Thoracic aorta (tissue), 2 donors: Measurements from ENCODE around the gene PLCL2. TPM values are rescaled to one million over a fixed set of nuclear protein-coding genes. Genes with fewer than 3 reads are reported as not detected.

ENCODE experiments used
- ATAC-seq: fragments of 150-250 bp; one replicate; pipeline ENCODE4 v1.8.0; 2017; ENCODE audit warnings: low read depth; ENCODE audit not compliant: insufficient number of reproducible peaks, low FRiP score
- DNase-seq: peaks from one replicate; pipeline ENCODE4 v3.0.0-alpha.2; 2020; ENCODE audit warnings: low spot score
- H3K27ac ChIP-seq, 2 donors: fragments of 200-600 bp; sonication (generic); 1 replicate in 1 of 2; 2 replicates in 1 of 2; pipeline ENCODE4 v1.5.1; 2016; ENCODE audit warnings: mild to moderate bottlenecking in 2 of 2, moderate library complexity in 2 of 2
- H3K27me3 ChIP-seq: fragments of 200-600 bp; sonication (generic); replicated peaks from 2 replicates; pipeline ENCODE4 v1.6.0; 2016; ENCODE audit warnings: mild to moderate bottlenecking; ENCODE audit not compliant: insufficient read depth
- H3K36me3 ChIP-seq: fragments of 200-600 bp; sonication (generic); one replicate; pipeline ENCODE4 v1.5.1; 2016
- H3K4me1 ChIP-seq, 2 donors: fragments of 200-600 bp; sonication (generic); 1 replicate in 1 of 2; 2 replicates in 1 of 2; pipeline versions ENCODE4 v1.5.1 to v1.6.0; 2016; ENCODE audit warnings: low read depth in 2 of 2, mild to moderate bottlenecking in 1 of 2; ENCODE audit not compliant: control insufficient read depth in 1 of 2
- H3K4me3 ChIP-seq: fragments of 200-600 bp; sonication (generic); 2 replicates; pipeline ENCODE4 v1.5.1; 2016; ENCODE audit warnings: mild to moderate bottlenecking
- H3K9me3 ChIP-seq: fragments of 200-600 bp; sonication (generic); 2 replicates; pipeline ENCODE4 v1.5.1; 2016
- total RNA-seq, 2 donors: library from RNA; depleted of rRNA; stranded (reverse); fragments of >200 nt; gene quantifications; one replicate each; pipeline versions ENCODE4 v1.1.0 to v1.2.3, GENCODE V29; 2016
- TF ChIP-seq, protein P1 (sequence below): fragments of 200-600 bp; sonication (generic); IDR thresholded peaks from one replicate; pipeline ENCODE4 v1.5.1; 2019; ENCODE audit warnings: antibody characterized with exemption

The PLCL2 gene
- total RNA-seq, 2 donors from 2014 or later = 6.9 to 17.1 TPM

DNA sequence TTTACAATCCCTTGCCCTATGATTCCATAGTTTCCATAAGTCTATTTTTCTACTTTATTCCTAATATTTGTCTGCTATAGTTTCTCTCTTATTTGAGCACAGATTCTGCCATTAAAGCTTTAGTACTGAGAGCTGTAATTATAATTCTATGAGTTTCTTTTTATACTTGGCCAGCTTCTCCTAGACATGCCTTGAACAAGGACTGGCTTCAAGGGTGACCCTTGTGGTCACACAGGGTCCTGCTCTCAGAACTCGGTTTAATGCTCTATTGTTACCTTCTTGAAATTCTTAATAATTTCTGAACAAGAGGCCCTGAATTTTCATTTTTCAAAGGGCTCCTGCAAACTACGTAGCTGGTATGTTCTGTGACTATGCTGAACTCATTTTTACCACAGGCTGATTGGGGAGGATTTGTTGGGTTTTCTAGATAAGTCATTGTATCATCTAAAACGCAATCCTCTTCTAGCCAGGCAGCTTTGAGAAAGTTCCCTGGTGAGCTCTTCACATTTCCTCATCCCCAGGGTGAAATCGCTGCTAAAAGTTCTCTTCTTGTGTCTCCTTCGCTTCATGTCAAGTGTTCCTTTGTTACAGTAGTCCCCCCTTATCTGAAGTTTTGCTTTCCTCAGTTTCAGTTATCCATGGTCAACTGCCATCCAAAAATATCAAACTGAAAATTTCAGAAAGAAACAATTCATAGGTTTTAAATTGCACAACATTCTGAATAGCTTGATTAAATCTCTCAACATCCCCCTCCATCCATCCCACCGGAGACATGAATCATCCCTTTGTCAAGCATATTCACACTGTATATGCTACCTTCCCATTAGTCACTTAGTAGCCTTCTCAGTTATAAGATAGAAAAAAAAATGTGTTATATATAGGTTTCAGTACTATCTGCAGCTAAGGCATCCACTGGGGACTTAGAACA, 12.6 kb upstream of the PLCL2 start:
- Histone ChIP-seq H3K27ac (no peak overlapping the region), H3K9me3 (no peaks in the 10 kb centered on the region), H3K27me3 (no peaks in the 10 kb centered on the region), H3K36me3 (no peaks in the 10 kb centered on the region), H3K4me3 (no peak overlapping the region), H3K4me1 (no peaks in the 10 kb centered on the region)
- DNase-seq (no peak), ATAC-seq (no peak)
- TF ChIP-seq, protein P1, sequence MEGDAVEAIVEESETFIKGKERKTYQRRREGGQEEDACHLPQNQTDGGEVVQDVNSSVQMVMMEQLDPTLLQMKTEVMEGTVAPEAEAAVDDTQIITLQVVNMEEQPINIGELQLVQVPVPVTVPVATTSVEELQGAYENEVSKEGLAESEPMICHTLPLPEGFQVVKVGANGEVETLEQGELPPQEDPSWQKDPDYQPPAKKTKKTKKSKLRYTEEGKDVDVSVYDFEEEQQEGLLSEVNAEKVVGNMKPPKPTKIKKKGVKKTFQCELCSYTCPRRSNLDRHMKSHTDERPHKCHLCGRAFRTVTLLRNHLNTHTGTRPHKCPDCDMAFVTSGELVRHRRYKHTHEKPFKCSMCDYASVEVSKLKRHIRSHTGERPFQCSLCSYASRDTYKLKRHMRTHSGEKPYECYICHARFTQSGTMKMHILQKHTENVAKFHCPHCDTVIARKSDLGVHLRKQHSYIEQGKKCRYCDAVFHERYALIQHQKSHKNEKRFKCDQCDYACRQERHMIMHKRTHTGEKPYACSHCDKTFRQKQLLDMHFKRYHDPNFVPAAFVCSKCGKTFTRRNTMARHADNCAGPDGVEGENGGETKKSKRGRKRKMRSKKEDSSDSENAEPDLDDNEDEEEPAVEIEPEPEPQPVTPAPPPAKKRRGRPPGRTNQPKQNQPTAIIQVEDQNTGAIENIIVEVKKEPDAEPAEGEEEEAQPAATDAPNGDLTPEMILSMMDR = no peak

DNA sequence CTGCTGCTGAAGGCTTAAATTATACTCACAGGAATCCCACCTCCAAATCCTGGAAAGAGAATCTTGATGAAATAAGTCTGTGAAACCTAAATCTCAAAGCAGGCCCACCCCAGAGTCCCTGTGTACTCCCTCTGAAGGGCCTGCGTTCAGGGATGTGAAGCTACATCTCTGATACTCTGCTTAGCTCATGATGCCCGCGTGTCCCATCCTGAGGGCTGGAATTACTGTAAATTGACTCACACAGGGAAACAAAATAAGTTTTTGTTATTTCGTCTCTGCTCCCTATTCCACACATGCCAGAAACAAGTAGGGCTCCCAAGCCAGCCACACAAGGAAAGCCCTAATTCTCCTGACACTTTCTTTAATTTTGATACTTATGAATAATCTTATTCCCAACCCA, 10.9 kb upstream of the PLCL2 start:
- Histone ChIP-seq H3K4me1 (no peaks in the 10 kb centered on the region), H3K4me3 (no peak overlapping the region), H3K9me3 (no peaks in the 10 kb centered on the region), H3K27ac (no peak overlapping the region), H3K36me3 (no peaks in the 10 kb centered on the region), H3K27me3 (no peaks in the 10 kb centered on the region)
- TF ChIP-seq, protein P1 = no peak
- no peak for DNase-seq
- no peak for ATAC-seq

DNA sequence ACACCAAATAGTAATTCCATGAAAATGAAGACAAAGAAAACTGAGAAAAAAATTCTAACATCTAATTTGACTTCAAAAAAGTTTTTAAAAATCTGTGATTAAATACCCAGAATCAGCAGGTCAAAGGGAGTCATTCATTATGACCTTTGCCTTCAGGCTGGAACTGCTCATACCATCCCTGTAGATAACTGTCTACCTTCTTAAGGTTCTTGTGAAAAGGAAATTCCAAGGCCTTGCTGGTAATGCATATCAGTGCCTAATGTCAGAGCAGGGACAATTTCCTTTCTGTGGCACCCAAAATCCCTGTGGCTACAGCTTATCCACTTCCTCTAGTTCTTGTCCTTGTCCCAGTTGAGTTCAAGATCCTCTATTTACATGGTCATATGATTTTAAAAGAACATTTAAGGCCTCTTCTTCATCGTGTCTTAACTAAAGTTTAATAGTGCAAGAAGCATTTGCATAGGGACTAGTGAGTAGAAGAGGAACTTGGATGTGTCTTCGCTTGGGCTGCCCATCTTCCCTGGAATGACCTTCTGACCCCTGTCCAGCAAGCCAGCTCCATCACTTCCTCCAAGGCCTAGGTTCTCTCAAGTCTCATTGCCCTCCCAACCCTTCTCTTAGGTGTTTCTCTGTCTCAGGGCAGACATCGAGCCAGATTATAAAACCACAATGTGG, 8.7 kb upstream of the PLCL2 start:
- H3K27me3 ChIP-seq = no peaks in the 10 kb centered on the region
- ATAC-seq (no peak), DNase-seq (no peak)
- TF ChIP-seq, protein P1 = no peak
- no peak overlapping the region for H3K4me3 ChIP-seq
- no peaks in the 10 kb centered on the region for H3K36me3 ChIP-seq
- H3K9me3 ChIP-seq = no peaks in the 10 kb centered on the region
- H3K27ac ChIP-seq = no peak overlapping the region
- no peaks in the 10 kb centered on the region for H3K4me1 ChIP-seq

DNA sequence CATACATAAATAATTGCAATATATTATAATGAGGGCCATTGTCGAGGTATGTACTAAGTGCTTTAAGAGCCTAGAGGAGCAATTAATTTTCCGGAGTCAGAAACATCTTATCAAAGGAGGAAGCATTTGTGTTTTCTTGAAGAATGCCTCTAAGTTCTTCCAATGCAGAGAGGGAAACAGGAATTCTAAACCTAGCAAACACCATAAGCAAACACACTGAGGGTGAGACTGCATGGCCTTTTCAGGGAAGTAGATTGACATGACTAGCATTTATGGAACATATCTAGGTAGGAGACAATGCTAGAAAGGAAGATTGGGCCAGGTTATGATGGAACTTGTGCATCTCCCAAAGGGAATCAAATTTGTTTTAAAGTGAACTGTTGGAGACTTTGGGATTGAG, 7.2 kb upstream of the PLCL2 start:
- no peak for ATAC-seq
- Histone ChIP-seq H3K4me3 (no peak overlapping the region), H3K9me3 (no peaks in the 10 kb centered on the region), H3K4me1 (peaks cover 5 to 10% of the 10 kb centered on the region in 2 donors), H3K27me3 (no peaks in the 10 kb centered on the region), H3K27ac (no peak overlapping the region), H3K36me3 (no peaks in the 10 kb centered on the region)
- TF ChIP-seq, protein P1 = no peak
- DNase-seq = no peak

DNA sequence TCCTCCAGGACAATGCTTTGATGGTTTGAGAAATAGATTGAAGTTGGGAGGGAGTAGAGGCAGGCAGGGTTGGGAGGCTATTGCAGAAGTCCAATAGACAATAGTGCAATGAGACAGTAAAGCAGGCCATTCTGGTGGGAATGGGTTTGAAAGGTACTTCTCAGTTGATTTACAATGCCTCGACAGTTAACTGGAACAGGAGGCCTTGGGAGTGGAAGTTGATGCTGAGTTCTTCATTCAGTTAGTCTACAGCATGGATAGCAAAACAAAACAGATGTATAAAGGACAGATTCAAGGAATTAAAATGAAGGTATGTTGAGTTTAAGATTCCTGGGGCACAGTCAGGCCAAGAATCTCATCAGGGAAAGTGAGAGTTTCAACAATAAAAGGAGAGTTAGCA, 6.8 kb upstream of the PLCL2 start:
- no peak overlapping the region for H3K27ac ChIP-seq
- ATAC-seq = no peak
- TF ChIP-seq, protein P1 = no peak

More for the DNA sequence above, 6.8 kb upstream of the PLCL2 start:
- Histone ChIP-seq H3K9me3 (no peaks in the 10 kb centered on the region), H3K4me3 (no peak overlapping the region), H3K4me1 (peaks cover 6 to 14% of the 10 kb centered on the region in 2 donors), H3K27me3 (no peaks in the 10 kb centered on the region), H3K36me3 (no peaks in the 10 kb centered on the region)
- DNase-seq = no peak
